Hematopoietic multipotent progenitor cell treated with erythropoietin and hydrocortisone succinate and interleukin-3 and kit ligand, for 17 days (in vitro differentiated cells): Measurements from ENCODE around the gene DIAPH2.
"Not testable (repeated sequence)": the region's sequence is repeated elsewhere in the genome, so short reads cannot be mapped to it uniquely, and the experiment has no call there.

ENCODE experiments used
- DNase-seq: peaks from one replicate; pipeline ENCODE4 v3.0.0-alpha.2; 2015; ENCODE audit warnings: low spot score

DIAPH2 gene

GRCh38 chrX:96833333-96833732 lies 148.7 kb downstream of the DIAPH2 start:
- no peak for DNase-seq

- DNase-seq, result no peak
Observed at GRCh38 chrX:96834137-96834536, 149.5 kb downstream of the DIAPH2 start.

- no peak for DNase-seq
Observed at GRCh38 chrX:96835660-96836289, 151.1 kb downstream of the DIAPH2 start.

- no peak for DNase-seq
Observed at GRCh38 chrX:96837808-96838207, 153.2 kb downstream of the DIAPH2 start.

- DNase-seq, result no peak
Observed at GRCh38 chrX:96838537-96838936, 153.9 kb downstream of the DIAPH2 start.

GRCh38 chrX:96841325-96841724 lies 156.7 kb downstream of the DIAPH2 start:
- DNase-seq, result no peak

- DNase-seq, result not testable (repeated sequence)
Observed at GRCh38 chrX:96841866-96842265, 157.2 kb downstream of the DIAPH2 start.

- no peak for DNase-seq
Observed at GRCh38 chrX:96843566-96843965, 158.9 kb downstream of the DIAPH2 start.

- no peak for DNase-seq
Observed at GRCh38 chrX:96846841-96847240, 162.2 kb downstream of the DIAPH2 start.

- DNase-seq, result not testable (repeated sequence)
Observed at GRCh38 chrX:96859422-96859821, 174.8 kb downstream of the DIAPH2 start.

- DNase-seq, result no peak
Observed at GRCh38 chrX:96861218-96861617, 176.6 kb downstream of the DIAPH2 start.

- no peak for DNase-seq
Observed at GRCh38 chrX:96861661-96862060, 177.0 kb downstream of the DIAPH2 start.

GRCh38 chrX:96883608-96884007 lies 199.0 kb downstream of the DIAPH2 start, which contains the start of gene RPA4:
Gene RPA4 (plus strand): TSS chrX:96883908. CDS start chrX:96884311, 403 bp downstream.
- no peak for DNase-seq

GRCh38 chrX:96884027-96884426 lies 199.4 kb downstream of the DIAPH2 start:
- DNase-seq, result no peak

GRCh38 chrX:96889726-96890125 lies 205.1 kb downstream of the DIAPH2 start:
- DNase-seq, result no peak

- DNase-seq, result no peak
Observed at GRCh38 chrX:96906741-96907140, 222.1 kb downstream of the DIAPH2 start.

GRCh38 chrX:96907516-96908272 lies 223.1 kb downstream of the DIAPH2 start:
- no peak for DNase-seq

GRCh38 chrX:96909291-96909690 lies 224.6 kb downstream of the DIAPH2 start:
- no peak for DNase-seq

GRCh38 chrX:96918864-96919263 lies 234.2 kb downstream of the DIAPH2 start:
- no peak for DNase-seq

- no peak for DNase-seq
Observed at GRCh38 chrX:96919672-96920071, 235.0 kb downstream of the DIAPH2 start.

- DNase-seq, result no peak
Observed at GRCh38 chrX:96924581-96924980, 239.9 kb downstream of the DIAPH2 start.

- no peak for DNase-seq
Observed at GRCh38 chrX:96929036-96929435, 244.4 kb downstream of the DIAPH2 start.

GRCh38 chrX:96957718-96958117 lies 273.1 kb downstream of the DIAPH2 start:
- no peak for DNase-seq

- no peak for DNase-seq
Observed at GRCh38 chrX:96971812-96972211, 287.2 kb downstream of the DIAPH2 start.
